Left forelimb (tissue), 1 donor: ENCODE measurements around the gene EBPL.
"Not testable (repeated sequence)": the region's sequence is repeated elsewhere in the genome, so short reads cannot be mapped to it uniquely, and the experiment has no call there.

Source experiments
- DNase-seq: peaks from one replicate; pipeline ENCODE4 v3.0.0-alpha.2; 2018; ENCODE audit warnings: low spot score

EBPL gene

GRCh38 chr13:49635599-49636433 is 55.5 kb downstream of the EBPL start:
- no peak for DNase-seq

- no peak for DNase-seq
Observed at GRCh38 chr13:49633710-49634109, 57.6 kb downstream of the EBPL start.

DNA sequence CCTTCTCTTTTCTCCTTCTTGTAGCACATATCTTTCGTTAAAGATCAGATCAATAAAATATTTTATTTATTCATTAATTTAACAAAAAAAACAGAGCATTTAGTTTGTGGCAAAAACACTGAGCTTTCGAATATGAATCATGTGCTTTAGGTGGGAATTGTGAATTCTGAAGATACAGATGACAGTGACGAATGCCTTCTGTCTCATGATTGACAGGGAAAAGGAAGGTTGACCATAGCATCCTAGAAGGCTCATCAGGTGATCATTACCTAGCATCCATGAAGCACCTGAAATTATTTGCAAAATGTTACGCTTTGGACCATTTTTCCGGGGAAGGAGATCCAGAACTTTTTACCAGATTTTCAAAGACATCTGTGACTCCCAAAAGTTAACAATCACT is 59.1 kb downstream of the EBPL start:
- no peak for DNase-seq

GRCh38 chr13:49630580-49630979 is 60.7 kb downstream of the EBPL start:
- DNase-seq, result no peak

DNA sequence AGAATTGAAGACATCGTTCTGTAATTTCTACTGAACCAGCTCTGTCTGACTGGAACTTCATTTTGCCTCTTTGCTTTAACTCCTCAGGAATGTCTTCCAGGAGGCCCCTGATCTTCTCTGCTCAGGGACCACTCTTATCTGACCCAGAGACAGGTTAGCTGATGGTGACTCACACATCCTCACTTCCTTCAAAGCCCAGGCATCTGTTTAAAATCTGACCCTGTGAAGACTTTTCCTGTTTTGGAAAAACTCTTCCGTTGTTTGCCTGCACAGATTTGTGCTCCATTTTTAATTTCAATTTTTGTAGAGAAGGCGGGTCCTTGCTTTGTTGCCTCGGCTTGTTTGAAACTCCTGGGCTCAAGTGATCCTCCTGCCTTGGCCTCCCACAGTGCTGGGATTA is 61.3 kb downstream of the EBPL start:
- no peak for DNase-seq

- DNase-seq, result no peak
Observed at GRCh38 chr13:49629196-49629938, 61.9 kb downstream of the EBPL start.

GRCh38 chr13:49627831-49628652 is 63.2 kb downstream of the EBPL start, which contains the start of gene ARL11:
Gene ARL11 (plus strand): TSS chr13:49628507. CDS start chr13:49630448, 1,941 bp downstream.
- no peak for DNase-seq

DNA sequence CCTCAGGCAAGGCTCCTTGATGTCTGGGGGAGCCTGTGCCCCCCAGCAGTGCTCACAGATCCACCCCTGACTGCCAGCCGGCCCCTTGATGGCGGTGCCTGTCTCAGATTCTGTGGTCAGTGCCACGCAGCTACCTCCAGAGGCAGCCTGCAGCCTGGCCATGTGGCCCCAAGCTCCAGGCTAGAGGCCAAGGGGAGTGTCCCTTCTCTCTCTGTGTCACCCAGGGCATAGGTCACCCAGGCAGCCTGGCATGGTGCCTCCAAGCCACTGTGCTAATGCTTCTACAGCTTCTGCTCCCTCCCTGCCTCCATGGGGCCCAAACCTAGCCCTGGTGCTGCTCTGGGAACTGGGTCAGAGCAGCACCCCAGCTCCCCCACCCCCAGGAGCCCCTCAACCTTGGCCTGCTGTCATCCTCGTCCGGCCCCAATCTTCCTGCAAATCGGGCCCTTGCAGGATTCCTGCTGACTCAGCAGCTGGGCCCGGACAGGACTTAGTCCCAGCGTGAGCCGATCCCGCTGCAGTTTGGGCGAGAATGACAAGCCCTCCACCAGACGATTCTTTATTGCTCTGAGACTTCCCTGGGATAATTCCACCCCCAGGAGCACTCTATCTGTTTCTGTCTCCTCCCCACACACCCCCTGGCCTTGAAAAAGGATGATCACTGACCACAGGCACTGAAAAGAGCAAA is 65.8 kb downstream of the EBPL start:
- DNase-seq, result no peak

DNA sequence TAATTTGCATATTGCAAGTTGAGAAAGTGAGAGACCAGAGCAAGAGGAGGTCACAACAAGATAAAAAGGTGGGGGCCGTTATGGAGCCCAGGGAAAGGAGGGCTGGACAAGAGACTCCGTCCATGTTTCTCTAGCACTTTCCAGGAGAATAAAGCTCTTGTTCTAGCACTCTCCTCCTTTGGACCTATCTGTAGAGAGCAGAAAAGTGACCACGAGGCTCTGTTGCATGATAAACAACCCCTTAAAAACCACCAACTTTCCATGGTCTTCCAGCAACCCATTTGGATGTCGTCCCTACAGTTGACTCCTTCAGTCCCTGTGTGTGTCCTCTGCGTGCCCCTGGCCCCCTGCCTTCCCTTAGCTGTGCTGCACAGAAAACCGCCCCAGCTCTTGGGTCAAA is 67.1 kb downstream of the EBPL start:
- no peak for DNase-seq

GRCh38 chr13:49622174-49622946 is 68.9 kb downstream of the EBPL start:
- DNase-seq, result no peak

GRCh38 chr13:49620170-49620621 is 71.1 kb downstream of the EBPL start:
- no peak for DNase-seq

- no peak for DNase-seq
Observed at GRCh38 chr13:49616676-49617065, 74.6 kb downstream of the EBPL start.

DNA sequence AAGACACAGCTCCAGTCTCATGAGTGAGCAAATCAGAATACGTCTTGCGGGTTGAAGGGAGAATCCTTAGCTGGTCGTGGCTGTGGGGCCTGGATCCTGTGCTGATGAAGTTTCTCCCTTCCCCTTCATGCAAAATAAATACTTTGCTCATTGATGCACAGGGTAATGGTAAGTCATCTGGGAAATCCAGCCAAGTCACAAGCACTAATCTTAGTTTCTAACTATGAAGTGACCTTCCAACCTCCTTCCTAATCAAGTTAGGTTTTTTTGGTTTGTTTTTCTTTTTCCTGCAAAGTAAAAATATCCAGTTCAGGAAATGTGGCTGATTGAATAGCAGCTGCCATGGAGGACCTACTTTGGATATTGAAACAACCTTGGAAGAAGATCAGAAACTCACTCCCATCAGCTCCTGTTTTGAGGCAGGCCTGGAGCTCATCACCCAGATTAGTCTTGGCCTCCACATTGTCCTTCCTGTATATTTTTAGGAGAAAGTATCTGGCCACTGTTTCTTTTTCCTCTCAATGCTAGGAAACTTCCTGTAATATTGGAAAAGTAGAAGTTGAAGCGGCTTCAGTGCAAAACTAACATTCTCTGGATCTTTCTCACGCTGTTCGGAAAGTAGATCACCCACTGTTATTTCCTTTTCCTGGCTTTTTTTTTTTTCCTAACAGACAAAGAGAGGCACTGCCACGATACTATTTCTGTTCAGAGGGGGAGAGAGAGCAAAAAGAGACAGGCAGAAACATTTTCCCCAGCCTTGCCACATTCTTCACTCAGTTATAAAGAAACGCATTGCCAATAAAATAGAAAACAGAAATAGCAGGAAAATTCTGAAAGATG is 75.2 kb downstream of the EBPL start:
- DNase-seq, result no peak

- not testable (repeated sequence) for DNase-seq
Observed at GRCh38 chr13:49612042-49612441, 79.2 kb downstream of the EBPL start.
